HG03280 (cell line): ENCODE measurements around the gene LIMK2.

Experiments
- ATAC-seq: cut with Tn5 transposase; IDR thresholded peaks from one replicate; pipeline ENCODE4 v1.9.1; 2021; ENCODE audit warnings: mild to moderate bottlenecking, moderate library complexity; ENCODE audit not compliant: unreplicated experiment

The LIMK2 gene

GRCh38 chr22:31327806-31328543 lies 115.9 kb downstream of the LIMK2 start:
- no peak for ATAC-seq

DNA sequence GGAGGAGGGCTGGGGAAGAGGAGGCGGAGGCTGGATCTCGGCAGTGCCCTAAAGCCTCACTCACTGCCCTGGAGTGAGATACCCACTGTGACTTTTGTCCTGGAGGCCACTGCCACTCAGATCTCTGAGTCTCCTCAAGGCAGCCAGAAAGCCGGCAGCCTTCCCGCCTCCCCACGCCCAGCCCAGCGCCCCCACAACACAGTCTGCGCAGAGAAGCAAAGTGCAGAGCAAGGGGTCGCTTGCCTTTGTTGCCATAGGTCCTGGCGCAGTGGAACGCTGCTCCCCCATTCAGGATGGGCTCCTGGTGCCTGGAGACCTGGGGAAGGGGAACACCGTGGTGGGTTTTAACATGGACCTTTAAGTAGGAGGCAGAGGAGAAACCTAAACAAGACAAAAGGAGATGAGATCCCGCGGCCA lies 116.5 kb downstream of the LIMK2 start:
- ATAC-seq, result no peak

DNA sequence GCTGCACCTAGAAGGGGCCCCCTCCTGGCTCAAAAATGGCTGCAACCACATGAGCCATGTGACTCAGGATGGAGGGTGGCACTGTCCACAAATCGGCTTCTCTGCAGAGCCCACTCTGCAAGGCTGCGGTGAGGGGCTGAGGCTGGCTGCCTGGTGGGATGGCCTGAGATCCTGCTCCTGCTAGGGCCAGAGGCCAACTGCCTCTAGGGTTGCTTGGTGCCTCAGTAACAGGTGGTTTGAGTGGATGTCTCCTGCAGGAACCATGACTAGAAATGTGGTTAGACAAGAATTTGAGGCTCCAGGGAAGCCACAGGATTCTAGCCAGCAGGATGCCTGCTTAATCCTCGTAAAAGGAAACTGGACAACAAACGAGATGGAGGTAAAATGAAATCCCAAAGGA lies 116.9 kb downstream of the LIMK2 start:
- no peak for ATAC-seq
